ENCODE results near the gene POU4F2. TPM values are rescaled to one million over a fixed set of nuclear protein-coding genes. Genes with fewer than 3 reads are reported as not detected.

Gene POU4F2
- not detected in 2 replicates for total RNA-seq
- not detected in 2 replicates for polyA plus RNA-seq
- polyA plus RNA-seq (2011; cell fraction: cytosol; rRNA removed), result not detected in 2 replicates
- not detected in 2 replicates for polyA plus RNA-seq (2011; cell fraction: nucleus; rRNA removed)
- not detected in 2 replicates for polyA plus RNA-seq (2012)
- not detected in 2 replicates for polyA minus RNA-seq
- not detected for polyA minus RNA-seq (2011; cell fraction: cytosol; rRNA and poly(A)+ RNA removed)
- not detected in 2 replicates for polyA minus RNA-seq (2011; cell fraction: nucleus; rRNA and poly(A)+ RNA removed)
- not detected for Bru-seq, nascent RNA
- BruChase-seq, experiment 1, labeled RNA remaining after a 6-hour chase, result not detected
- BruChase-seq, experiment 2, labeled RNA remaining after a 2-hour chase, result not detected
- long read RNA-seq, result 0 reads

GRCh38 chr4:146638786-146639505 is at the start of gene POU4F2:
Gene POU4F2, plus strand, starts transcription at chr4:146638893. Its CDS starts 248 bp downstream, at chr4:146639141.
- intact Hi-C loops (cut with micrococcal nuclease) (loop anchor here (5.0 kb wide), 1 partner anchor 297 kb away; no protein-coding TSS in a partner anchor), dilution Hi-C loops (cut with MboI; ENCODE audit: extremely low pct_ligation_motif_present, low sequenced_read_pairs) (no loop called here)
- Histone ChIP-seq H3K4me2 (ENCODE audit: insufficient read depth, low read length) (peak within 1 kb of the TSS; percentile 53), H3K9ac (replicated peaks; ENCODE audit: extremely low read depth, insufficient read depth, low read length) (no peak within 1 kb of the TSS), H3K79me2 (ENCODE audit: control insufficient read depth, insufficient read depth, low read length) (no peaks in the 10 kb centered on the region), H2AFZ (ENCODE audit: low read depth, low read length) (no peak within 1 kb of the TSS), H3K9me1 (replicated peaks; ENCODE audit: control insufficient read depth, extremely low read depth, insufficient read depth, low read length) (no peaks in the 10 kb centered on the region), H3K4me3 (replicated peaks in 1 of 3; ENCODE audit: insufficient read depth in 1 of 3, low read depth in 1 of 3, low read length in 3 of 3) (peak within 1 kb of the TSS in 1 of 3 experiments; percentile 19), H3K27me3 (ENCODE audit: control insufficient read depth in 2 of 2, insufficient read depth in 2 of 2, low read length in 2 of 2) (peaks cover 68 to 90% of the 10 kb centered on the region in 2 experiments), H3K36me3 (ENCODE audit: control insufficient read depth in 2 of 2, extremely low read depth in 1 of 2, insufficient read depth in 2 of 2, low read length in 2 of 2) (no peaks in the 10 kb centered on the region), H3K27ac (ENCODE audit: insufficient read depth, low read depth, low read length) (no peak within 1 kb of the TSS), H4K20me1 (replicated peaks; ENCODE audit: control insufficient read depth, extremely low read depth, insufficient read depth, low read length) (no peaks in the 10 kb centered on the region), H3K4me1 (ENCODE audit: control insufficient read depth, extremely low read depth, insufficient read depth, low read length) (peaks cover 3% of the 10 kb centered on the region), H3K9me3 (replicated peaks; ENCODE audit: control insufficient read depth, insufficient read depth, low read length) (no peaks in the 10 kb centered on the region)
- DNase-seq (ENCODE audit: low read depth, low spot score), result peak; percentile 23
- BruUV-seq (replicated peaks), result no TSS peak
- ChIA-PET CTCF (interaction anchor here (1.2 kb wide), 1 partner anchor 296 kb away, joined by 3 read pairs; no protein-coding TSS in a partner anchor), POLR2A (no interaction called here)
- FAIRE-seq, result peak; percentile 46
- TF ChIP-seq GATA2 (IDR thresholded peaks at IDR 0.05; ENCODE audit: insufficient read depth, insufficient read length, low read depth, low read length), result no peak
- no peak for TF ChIP-seq POLR2AphosphoS5 (IDR thresholded peaks at IDR 0.05; ENCODE audit: insufficient read depth, low read depth, low read length)
- no peak for TF ChIP-seq FOS (IDR thresholded peaks at IDR 0.05; ENCODE audit: borderline replicate concordance, insufficient read depth, low read length)
- TF ChIP-seq EZH2 (IDR thresholded peaks at IDR 0.05; ENCODE audit: borderline replicate concordance, low read depth, low read length, severe bottlenecking), result peak; percentile 73

GRCh38 chr4:146590801-146591200 is 47.9 kb upstream of the POU4F2 start:
- Histone ChIP-seq H3K79me2 (ENCODE audit: control insufficient read depth, insufficient read depth, low read length) (no peaks in the 10 kb centered on the region), H3K27me3 (ENCODE audit: control insufficient read depth in 2 of 2, insufficient read depth in 2 of 2, low read length in 2 of 2) (no peaks in the 10 kb centered on the region), H3K36me3 (ENCODE audit: control insufficient read depth in 2 of 2, extremely low read depth in 1 of 2, insufficient read depth in 2 of 2, low read length in 2 of 2) (no peaks in the 10 kb centered on the region), H3K9ac (replicated peaks; ENCODE audit: extremely low read depth, insufficient read depth, low read length) (no peak overlapping the region), H3K4me3 (replicated peaks in 1 of 3; ENCODE audit: insufficient read depth in 1 of 3, low read depth in 1 of 3, low read length in 3 of 3) (no peak overlapping the region), H3K9me3 (replicated peaks; ENCODE audit: control insufficient read depth, insufficient read depth, low read length) (no peaks in the 10 kb centered on the region), H2AFZ (ENCODE audit: low read depth, low read length) (no peak overlapping the region), H3K4me1 (ENCODE audit: control insufficient read depth, extremely low read depth, insufficient read depth, low read length) (no peaks in the 10 kb centered on the region), H3K4me2 (ENCODE audit: insufficient read depth, low read length) (no peak overlapping the region), H3K27ac (ENCODE audit: insufficient read depth, low read depth, low read length) (no peak overlapping the region), H3K9me1 (replicated peaks; ENCODE audit: control insufficient read depth, extremely low read depth, insufficient read depth, low read length) (no peaks in the 10 kb centered on the region), H4K20me1 (replicated peaks; ENCODE audit: control insufficient read depth, extremely low read depth, insufficient read depth, low read length) (no peaks in the 10 kb centered on the region)
- FAIRE-seq, result no peak
- DNase-seq (ENCODE audit: low read depth, low spot score), result no peak
- dilution Hi-C loops (cut with MboI; ENCODE audit: extremely low pct_ligation_motif_present, low sequenced_read_pairs) (no loop called here), intact Hi-C loops (cut with micrococcal nuclease) (no loop called here)
- ChIA-PET CTCF (no interaction called here), POLR2A (no interaction called here)
- TF ChIP-seq POLR2A (IDR thresholded peaks at IDR 0.05; ENCODE audit: low read depth, low read length), result no peak
- no peak for TF ChIP-seq GATA2 (IDR thresholded peaks at IDR 0.05; ENCODE audit: insufficient read depth, insufficient read length, low read depth, low read length)
- TF ChIP-seq POLR2AphosphoS5 (IDR thresholded peaks at IDR 0.05; ENCODE audit: insufficient read depth, low read depth, low read length), result no peak
- no peak for TF ChIP-seq CTCF (IDR thresholded peaks at IDR 0.05; ENCODE audit: extremely low read depth in 1 of 2, insufficient read depth in 1 of 2, low read depth in 1 of 2, low read length in 2 of 2)
- no peak for TF ChIP-seq FOS (IDR thresholded peaks at IDR 0.05; ENCODE audit: borderline replicate concordance, insufficient read depth, low read length)
- no peak for TF ChIP-seq EZH2 (IDR thresholded peaks at IDR 0.05; ENCODE audit: borderline replicate concordance, low read depth, low read length, severe bottlenecking)
- TF ChIP-seq MYC (IDR thresholded peaks at IDR 0.05; ENCODE audit: low read depth, low read length), result no peak
- TF ChIP-seq JUN (IDR thresholded peaks at IDR 0.05; ENCODE audit: borderline replicate concordance, insufficient read depth, insufficient read length, low read depth), result no peak
- no peak for TF ChIP-seq MAX (IDR thresholded peaks at IDR 0.05; ENCODE audit: insufficient read depth, insufficient read length)
- BruUV-seq (replicated peaks), result no TSS peak
